Spinal cord (tissue), 10 donors: ENCODE measurements around the gene STX10. TPM values are rescaled to one million over a fixed set of nuclear protein-coding genes. Genes with fewer than 3 reads are reported as not detected.
"Not testable (repeated sequence)": the region's sequence is repeated elsewhere in the genome, so short reads cannot be mapped to it uniquely, and the experiment has no call there.

ENCODE experiments used
- DNase-seq, 6 donors: peaks; one replicate each; pipeline versions ENCODE4 v3.0.0 to v3.0.0-alpha.2; 2013 to 2015; ENCODE audit warnings: low spot score in 6 of 6, low read depth in 4 of 6
- H3K27ac ChIP-seq: one replicate; pipeline ENCODE4 v1.5.1; 2013; ENCODE audit warnings: low read depth, low read length, control low read depth
- H3K27me3 ChIP-seq: one replicate; pipeline ENCODE4 v1.6.1; 2013; ENCODE audit warnings: low read length; ENCODE audit not compliant: control insufficient read depth, insufficient read depth
- H3K36me3 ChIP-seq: one replicate; pipeline ENCODE4 v1.6.1; 2013; ENCODE audit warnings: low read length; ENCODE audit not compliant: control insufficient read depth, insufficient read depth
- H3K4me1 ChIP-seq: one replicate; pipeline ENCODE4 v1.6.1; 2013; ENCODE audit warnings: low read length; ENCODE audit not compliant: control insufficient read depth, insufficient read depth
- H3K4me3 ChIP-seq: one replicate; pipeline ENCODE4 v1.5.1; 2013; ENCODE audit warnings: low read depth, low read length, control low read depth
- H3K9me3 ChIP-seq: one replicate; pipeline ENCODE4 v1.6.1; 2013; ENCODE audit warnings: low read length; ENCODE audit not compliant: control insufficient read depth, insufficient read depth
- WGBS: methylation state at CpG from one replicate; pipeline ENCODE4 v1.1.5; 2013; ENCODE audit warnings: missing lambda C conversion rate; ENCODE audit not compliant: insufficient coverage; 5-methylcytosine and 5-hydroxymethylcytosine counted together
- polyA plus RNA-seq, 2 donors: library from polyadenylated mRNA; unstranded; fragments of 120-200 nt; gene quantifications; one replicate each; pipeline ENCODE4 v1.2.1, GENCODE V29; 2013; ENCODE audit not compliant: insufficient read length in 2 of 2
- total RNA-seq, 2 donors: library from RNA; depleted of rRNA in 1 of 2; stranded (reverse); fragments of 120-200 nt in 1 of 2; fragments of >200 nt in 1 of 2; gene quantifications; one replicate each; pipeline versions ENCODE4 v1.2.3 to v1.2.4, GENCODE V29; 2013 to 2014
- donor health status: healthy.

STX10 gene
- total and polyA plus RNA-seq, 4 donors = 25.5 to 71.3 (median 63.7) TPM

GRCh38 chr19:13149173-13149627 lies 975 bp downstream of the STX10 start:
- Histone ChIP-seq H3K4me3 (peak overlapping the region; percentile 90), H3K36me3 (peaks cover 33% of the 10 kb centered on the region), H3K4me1 (peaks cover 43% of the 10 kb centered on the region), H3K27ac (peak overlapping the region; percentile 98)
- 43% methylated on average over 12 of the region's 17 CpGs for WGBS
- not testable (repeated sequence) for H3K27me3 ChIP-seq, H3K9me3 ChIP-seq, DNase-seq

GRCh38 chr19:13146763-13147563 lies 3.2 kb downstream of the STX10 start:
- Histone ChIP-seq H3K4me1 (peaks cover 26% of the 10 kb centered on the region), H3K27ac (no peak overlapping the region), H3K36me3 (peaks cover 36% of the 10 kb centered on the region), H3K4me3 (no peak overlapping the region), H3K27me3 (no peaks in the 10 kb centered on the region), H3K9me3 (no peaks in the 10 kb centered on the region)
- WGBS = 72% methylated on average over 3 of the region's 16 CpGs
- DNase-seq = no peak

- Histone ChIP-seq H3K27ac (no peak overlapping the region), H3K9me3 (no peaks in the 10 kb centered on the region), H3K4me1 (no peaks in the 10 kb centered on the region), H3K4me3 (no peak overlapping the region), H3K36me3 (peaks cover 79% of the 10 kb centered on the region), H3K27me3 (no peaks in the 10 kb centered on the region)
- no CpG with 5 or more reads among the region's 11 CpGs for WGBS
- no peak for DNase-seq
Measured at GRCh38 chr19:13139633-13140311, 10.4 kb downstream of the STX10 start.

- Histone ChIP-seq H3K4me3 (no peak overlapping the region), H3K27ac (no peak overlapping the region), H3K27me3 (no peaks in the 10 kb centered on the region), H3K9me3 (no peaks in the 10 kb centered on the region), H3K4me1 (no peaks in the 10 kb centered on the region), H3K36me3 (peaks cover 77% of the 10 kb centered on the region)
- 75% methylated on average over 9 of the region's 10 CpGs for WGBS
- DNase-seq = no peak
Measured at GRCh38 chr19:13138916-13139198, 11.3 kb downstream of the STX10 start.

- no peak for DNase-seq
- Histone ChIP-seq H3K4me3 (no peak overlapping the region), H3K27me3 (no peaks in the 10 kb centered on the region), H3K4me1 (no peaks in the 10 kb centered on the region), H3K36me3 (peaks cover 77% of the 10 kb centered on the region), H3K9me3 (no peaks in the 10 kb centered on the region), H3K27ac (no peak overlapping the region)
- WGBS = 91% methylated on average over 35 of the region's 40 CpGs
Measured at GRCh38 chr19:13138171-13138915, 11.8 kb downstream of the STX10 start.

GRCh38 chr19:13137290-13137794 lies 12.8 kb downstream of the STX10 start:
- Histone ChIP-seq H3K27me3 (no peaks in the 10 kb centered on the region), H3K27ac (no peak overlapping the region), H3K9me3 (no peaks in the 10 kb centered on the region), H3K36me3 (peaks cover 73% of the 10 kb centered on the region), H3K4me1 (no peaks in the 10 kb centered on the region), H3K4me3 (no peak overlapping the region)
- 91% methylated on average over 20 of the region's 28 CpGs for WGBS
- no peak for DNase-seq

GRCh38 chr19:13135068-13136062 lies 14.8 kb downstream of the STX10 start:
- Histone ChIP-seq H3K4me1 (no peaks in the 10 kb centered on the region), H3K27ac (no peak overlapping the region), H3K36me3 (peaks cover 66% of the 10 kb centered on the region), H3K4me3 (no peak overlapping the region), H3K27me3 (no peaks in the 10 kb centered on the region), H3K9me3 (no peaks in the 10 kb centered on the region)
- 95% methylated on average over 60 of the region's 60 CpGs for WGBS
- no peak for DNase-seq

GRCh38 chr19:13134626-13135025 lies 15.5 kb downstream of the STX10 start:
- H3K27me3 ChIP-seq = no peaks in the 10 kb centered on the region
- peaks cover 60% of the 10 kb centered on the region for H3K36me3 ChIP-seq
- 92% methylated on average over 1 of the region's 3 CpGs for WGBS
- no peaks in the 10 kb centered on the region for H3K4me1 ChIP-seq
- no peak for DNase-seq
- H3K9me3 ChIP-seq = no peaks in the 10 kb centered on the region
- H3K4me3 ChIP-seq = no peak overlapping the region
- no peak overlapping the region for H3K27ac ChIP-seq
